ENCODE data around the gene MADD. TPM values are rescaled to one million over a fixed set of nuclear protein-coding genes. Genes with fewer than 3 reads are reported as not detected.

Gene MADD
- total RNA-seq, 1 experiment from 2014 or later = 41.0 TPM

- Mint-ChIP-seq H3K27ac (peak overlapping the region in 1 of 3 experiments; percentile 73; a peak in 1 of 7 replicates), H3K4me3 (no peak overlapping the region), H3K4me1 (peaks cover 3 to 4% of the 10 kb centered on the region in 2 experiments; a peak in 3 of 4 replicates), H3K27me3 (ENCODE audit: low read depth) (no peaks in the 10 kb centered on the region), H3K9me3 (no peaks in the 10 kb centered on the region), H3K36me3 (ENCODE audit: insufficient read depth in 1 of 3, low read depth in 3 of 3) (no peaks in the 10 kb centered on the region)
- Histone ChIP-seq H2AK5ac (ENCODE audit: insufficient read length, low read length) (no peak overlapping the region), H3K9ac (ENCODE audit: extremely low read depth, insufficient read length, low read length) (no peak overlapping the region), H3K23me2 (ENCODE audit: insufficient read length, low read depth, low read length, poor library complexity, severe bottlenecking) (no peaks in the 10 kb centered on the region), H2BK20ac (ENCODE audit: low read depth, low read length, poor library complexity, severe bottlenecking) (no peak overlapping the region), H3K14ac (ENCODE audit: insufficient read depth, low read length) (no peak overlapping the region), H3K23ac (ENCODE audit: insufficient read length, low read depth, low read length) (no peak overlapping the region), H3K4ac (ENCODE audit: low read depth, low read length) (no peak overlapping the region), H2BK5ac (ENCODE audit: insufficient read length, low read length) (no peak overlapping the region), H4K8ac (replicated peaks; ENCODE audit: insufficient read length, low read depth, low read length) (no peak overlapping the region), H3K79me1 (ENCODE audit: insufficient read depth, low read depth, low read length, poor library complexity, severe bottlenecking) (no peaks in the 10 kb centered on the region), H3K79me2 (ENCODE audit: insufficient read depth, low read length) (no peaks in the 10 kb centered on the region), H2BK15ac (ENCODE audit: low read depth, low read length) (no peak overlapping the region), H3K9me3 (ENCODE audit: control insufficient read depth, low read depth, low read length) (no peaks in the 10 kb centered on the region), H3K4me2 (ENCODE audit: insufficient read depth, insufficient read length, low read length) (no peak overlapping the region), H4K5ac (ENCODE audit: insufficient read length, low read depth, low read length) (no peak overlapping the region), H4K91ac (ENCODE audit: insufficient read length, low read depth, low read length) (no peak overlapping the region), H3K27me3 (ENCODE audit: insufficient read depth, low read length) (no peaks in the 10 kb centered on the region), H2BK12ac (ENCODE audit: insufficient read length, low read depth, low read length) (no peak overlapping the region), H3K4me1 (ENCODE audit: insufficient read depth, low read length) (no peaks in the 10 kb centered on the region), H2AFZ (ENCODE audit: low read length) (no peak overlapping the region), H3T11ph (ENCODE audit: low read length) (no peak overlapping the region), H3K18ac (ENCODE audit: insufficient read length, low read depth, low read length) (no peak overlapping the region), H4K20me1 (ENCODE audit: control insufficient read depth, insufficient read depth, insufficient read length) (no peaks in the 10 kb centered on the region), H3K27ac (ENCODE audit: insufficient read length, low read depth, low read length) (no peak overlapping the region), H3K56ac (ENCODE audit: insufficient read length, low read depth, low read length) (no peak overlapping the region), H2BK120ac (ENCODE audit: low read depth, low read length, poor library complexity, severe bottlenecking) (no peak overlapping the region)
- no peak for DNase-seq
- TF ChIP-seq CTCF (conservative IDR thresholded peaks at IDR 0.05) = no peak
- no CpG with 5 or more reads among the region's 8 CpGs for WGBS (ENCODE audit: extremely low coverage, insufficient read length, low lambda C conversion rate)
These were observed 105.1 kb downstream of the MADD start for GRCh38 chr11:47375020-47375419.
